Measurements from ENCODE around the gene BICD2.
A peak's percentile ranks its signal among the peaks of the same experiment; 100 is the strongest.

BICD2 gene

GRCh38 chr9:92723299-92723625 lies 41.4 kb downstream of the BICD2 start:
- Mint-ChIP-seq H3K9me3 (no peaks in the 10 kb centered on the region), H3K4me1 (ENCODE audit: low read depth) (peaks cover 2% of the 10 kb centered on the region), H3K36me3 (ENCODE audit: low read depth) (peaks cover 30% of the 10 kb centered on the region)

DNA sequence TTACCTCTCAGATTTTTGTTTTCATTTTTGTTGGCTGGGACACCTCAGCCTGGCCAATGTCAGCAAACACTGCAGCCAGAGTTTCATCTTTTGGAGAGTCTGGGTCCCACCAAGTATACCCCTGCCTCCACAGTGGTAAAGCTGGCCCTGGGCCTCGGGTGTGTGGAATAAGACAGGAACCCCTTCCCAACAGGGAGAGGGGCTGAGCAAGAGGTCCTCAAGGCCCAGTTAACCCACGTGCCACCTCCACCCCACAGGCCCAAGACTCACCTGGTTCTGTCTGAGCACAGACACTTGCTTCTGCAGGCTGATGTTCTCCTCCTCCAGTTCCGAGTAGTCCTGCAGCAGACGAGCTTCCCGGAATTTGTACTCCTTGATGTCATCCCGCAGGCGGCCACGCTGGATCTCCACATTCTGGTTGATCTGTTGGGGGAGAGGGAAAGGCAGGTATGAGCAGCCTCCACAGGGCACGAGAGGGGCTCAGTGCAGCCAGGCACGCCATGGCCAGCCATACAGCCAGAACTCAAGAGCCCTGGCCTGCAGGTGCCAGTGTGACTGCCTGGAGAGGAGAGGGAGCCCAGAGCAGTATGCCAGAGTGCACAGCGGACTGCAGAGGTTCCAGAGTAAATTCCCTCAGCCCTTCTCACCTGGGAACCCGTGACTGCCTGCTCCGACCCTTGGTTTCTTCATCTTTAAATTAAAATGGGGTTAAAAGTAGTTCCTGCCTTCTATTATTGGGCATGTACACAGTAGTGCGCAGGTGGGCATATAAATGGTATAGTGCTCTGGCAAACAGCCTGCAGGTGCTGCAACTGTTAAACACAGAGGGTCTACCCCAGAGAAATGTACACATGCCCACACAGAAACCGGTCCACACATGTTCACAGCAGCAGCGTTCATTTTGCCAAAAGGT lies 42.0 kb downstream of the BICD2 start:
- no peaks in the 10 kb centered on the region for H3K27me3 Mint-ChIP-seq (ENCODE audit: low read depth)
- no peak for DNase-seq (ENCODE audit: low spot score)
- H3K4me1 Mint-ChIP-seq (ENCODE audit: low read depth): peaks cover 2% of the 10 kb centered on the region
- no peak overlapping the region for H3K4me3 Mint-ChIP-seq
- peak overlapping the region; percentile 16 for H3K27ac Mint-ChIP-seq
- H3K36me3 Mint-ChIP-seq (ENCODE audit: low read depth): peaks cover 29% of the 10 kb centered on the region
- no peaks in the 10 kb centered on the region for H3K9me3 Mint-ChIP-seq

More at GRCh38 chr9:92723299-92723625, 41.4 kb downstream of the BICD2 start:
- H3K4me3 Mint-ChIP-seq: no peak overlapping the region
- no peak overlapping the region for H3K27ac Mint-ChIP-seq
- DNase-seq (ENCODE audit: low spot score): no peak
- no peaks in the 10 kb centered on the region for H3K27me3 Mint-ChIP-seq (ENCODE audit: low read depth)

DNA sequence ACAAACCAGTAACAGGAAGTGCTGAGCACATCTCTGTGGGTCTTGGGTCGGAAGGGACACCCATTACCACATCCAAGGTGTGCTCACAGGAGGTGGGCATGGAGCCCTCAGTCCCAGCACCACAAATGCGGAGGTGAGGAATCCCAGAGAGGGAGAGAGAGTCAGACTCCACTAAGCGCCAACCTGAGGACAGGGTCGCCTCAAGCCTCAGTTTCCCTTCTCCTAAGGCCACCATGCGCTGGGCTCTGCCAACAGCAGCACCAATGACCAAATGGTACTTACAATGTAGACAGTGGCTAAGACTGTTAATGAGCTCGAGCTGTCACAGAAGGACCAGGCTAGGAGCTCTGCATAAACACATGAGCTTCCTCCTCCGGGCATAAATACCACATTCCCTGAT lies 43.1 kb downstream of the BICD2 start:
- H3K27ac Mint-ChIP-seq: no peak overlapping the region
- no peaks in the 10 kb centered on the region for H3K27me3 Mint-ChIP-seq (ENCODE audit: low read depth)
- peaks cover 4% of the 10 kb centered on the region for H3K4me1 Mint-ChIP-seq (ENCODE audit: low read depth)
- H3K36me3 Mint-ChIP-seq (ENCODE audit: low read depth): peaks cover 33% of the 10 kb centered on the region
- H3K4me3 Mint-ChIP-seq: no peak overlapping the region
- H3K9me3 Mint-ChIP-seq: no peaks in the 10 kb centered on the region
- DNase-seq (ENCODE audit: low spot score): no peak

- H3K4me1 Mint-ChIP-seq (ENCODE audit: low read depth): peaks cover 6% of the 10 kb centered on the region
- H3K4me3 Mint-ChIP-seq: no peak overlapping the region
- no peaks in the 10 kb centered on the region for H3K27me3 Mint-ChIP-seq (ENCODE audit: low read depth)
- no peak for DNase-seq (ENCODE audit: low spot score)
- H3K27ac Mint-ChIP-seq: no peak overlapping the region
- no peaks in the 10 kb centered on the region for H3K9me3 Mint-ChIP-seq
- H3K36me3 Mint-ChIP-seq (ENCODE audit: low read depth): peaks cover 36% of the 10 kb centered on the region
These were observed 43.7 kb downstream of the BICD2 start for GRCh38 chr9:92720807-92721535.

- Mint-ChIP-seq H3K4me3 (no peak overlapping the region), H3K27ac (no peak overlapping the region), H3K36me3 (ENCODE audit: low read depth) (peaks cover 38% of the 10 kb centered on the region), H3K4me1 (ENCODE audit: low read depth) (peaks cover 6% of the 10 kb centered on the region), H3K9me3 (no peaks in the 10 kb centered on the region), H3K27me3 (ENCODE audit: low read depth) (no peaks in the 10 kb centered on the region)
- no peak for DNase-seq (ENCODE audit: low spot score)
These were observed 44.3 kb downstream of the BICD2 start for GRCh38 chr9:92720209-92720765.

DNA sequence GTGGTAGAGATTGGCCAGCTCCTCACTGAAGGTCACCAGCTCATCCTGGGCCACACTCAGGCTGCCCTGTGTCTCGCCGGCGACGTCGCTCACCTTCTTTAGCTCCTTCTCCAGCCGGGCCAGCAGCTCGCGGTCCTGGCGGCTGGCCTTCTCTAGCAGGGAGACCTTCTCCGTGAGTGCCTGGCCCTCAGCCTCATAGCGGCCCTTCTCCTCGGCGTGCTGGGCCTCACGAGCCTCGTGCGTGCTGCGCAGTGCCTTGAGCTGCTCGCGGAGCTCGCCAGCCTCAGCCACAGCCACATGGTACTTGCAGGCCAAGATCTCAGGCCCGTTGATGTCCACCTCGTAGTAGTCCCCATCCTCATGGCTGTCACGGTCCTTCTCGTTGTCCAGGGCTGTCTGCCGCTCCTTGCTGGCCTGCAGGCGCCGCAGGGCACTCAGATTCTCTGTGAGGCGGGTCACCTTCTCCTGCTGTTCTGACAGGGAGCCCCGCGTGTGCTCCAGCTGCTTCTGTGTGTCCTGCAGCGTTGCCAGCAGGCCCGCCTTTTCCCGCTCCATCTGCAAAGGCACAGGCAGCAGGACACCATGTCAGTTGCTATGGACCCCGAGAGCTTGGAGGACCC lies 45.5 kb downstream of the BICD2 start:
- no peak overlapping the region for H3K4me3 Mint-ChIP-seq
- no peak overlapping the region for H3K27ac Mint-ChIP-seq
- H3K27me3 Mint-ChIP-seq (ENCODE audit: low read depth): no peaks in the 10 kb centered on the region
- DNase-seq (ENCODE audit: low spot score): no peak
- no peaks in the 10 kb centered on the region for H3K9me3 Mint-ChIP-seq
- peaks cover 6% of the 10 kb centered on the region for H3K4me1 Mint-ChIP-seq (ENCODE audit: low read depth)
- H3K36me3 Mint-ChIP-seq (ENCODE audit: low read depth): peaks cover 43% of the 10 kb centered on the region

GRCh38 chr9:92718086-92719001 lies 46.3 kb downstream of the BICD2 start:
- H3K4me3 Mint-ChIP-seq: no peak overlapping the region
- H3K4me1 Mint-ChIP-seq (ENCODE audit: low read depth): peaks cover 9% of the 10 kb centered on the region
- peaks cover 48% of the 10 kb centered on the region for H3K36me3 Mint-ChIP-seq (ENCODE audit: low read depth)
- H3K27ac Mint-ChIP-seq: no peak overlapping the region
- H3K9me3 Mint-ChIP-seq: no peaks in the 10 kb centered on the region
- H3K27me3 Mint-ChIP-seq (ENCODE audit: low read depth): no peaks in the 10 kb centered on the region
- no peak for DNase-seq (ENCODE audit: low spot score)

- peak overlapping the region; percentile 2 for H3K27ac Mint-ChIP-seq
- no peak overlapping the region for H3K4me3 Mint-ChIP-seq
- DNase-seq (ENCODE audit: low spot score): no peak
- peaks cover 53% of the 10 kb centered on the region for H3K36me3 Mint-ChIP-seq (ENCODE audit: low read depth)
- H3K9me3 Mint-ChIP-seq: no peaks in the 10 kb centered on the region
- no peaks in the 10 kb centered on the region for H3K27me3 Mint-ChIP-seq (ENCODE audit: low read depth)
- peaks cover 13% of the 10 kb centered on the region for H3K4me1 Mint-ChIP-seq (ENCODE audit: low read depth)
These were observed 47.2 kb downstream of the BICD2 start for GRCh38 chr9:92717201-92718085.

- H3K27ac Mint-ChIP-seq: no peak overlapping the region
- DNase-seq (ENCODE audit: low spot score): peak; percentile 54
- H3K36me3 Mint-ChIP-seq (ENCODE audit: low read depth): peaks cover 55% of the 10 kb centered on the region
- H3K4me1 Mint-ChIP-seq (ENCODE audit: low read depth): peaks cover 21% of the 10 kb centered on the region
- H3K4me3 Mint-ChIP-seq: no peak overlapping the region
- H3K9me3 Mint-ChIP-seq: no peaks in the 10 kb centered on the region
- no peaks in the 10 kb centered on the region for H3K27me3 Mint-ChIP-seq (ENCODE audit: low read depth)
These were observed 48.1 kb downstream of the BICD2 start for GRCh38 chr9:92716557-92716956.

DNA sequence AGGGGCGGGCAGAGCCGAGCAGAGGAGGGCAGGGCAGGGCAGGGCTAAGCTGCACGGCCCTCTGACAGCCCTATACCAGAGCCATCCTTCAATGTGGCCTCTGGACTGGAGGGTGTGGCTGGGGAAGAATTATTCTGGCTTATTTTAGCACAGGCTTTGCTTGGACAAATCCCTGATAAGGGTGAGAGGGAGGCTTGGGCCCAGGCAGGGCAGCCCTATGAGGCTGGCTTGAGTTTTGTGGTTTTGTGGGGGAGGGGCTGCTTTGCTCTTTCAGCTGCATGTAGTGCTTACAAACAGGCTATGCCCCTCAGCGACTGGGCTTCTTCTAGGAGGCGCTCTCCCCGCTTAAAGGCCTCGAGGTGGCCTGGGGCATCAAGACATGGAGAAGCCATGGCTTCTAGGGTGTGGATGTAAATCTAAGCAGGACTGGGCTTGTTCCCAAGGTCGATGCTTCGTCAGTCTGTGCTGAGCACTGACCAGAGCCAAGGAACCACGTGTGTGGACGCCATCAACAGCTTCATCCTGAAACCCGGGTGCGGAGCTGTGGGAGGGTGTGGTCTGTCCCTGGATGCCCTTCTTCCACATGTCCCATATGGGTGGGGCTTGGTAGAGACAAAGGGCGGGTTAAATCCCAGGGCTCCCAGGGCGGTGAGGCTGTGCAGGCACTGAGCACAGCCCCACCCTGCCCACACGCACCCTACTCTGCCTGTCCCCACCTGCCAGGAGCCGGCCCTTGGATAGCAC lies 49.0 kb downstream of the BICD2 start:
- Mint-ChIP-seq H3K9me3 (no peaks in the 10 kb centered on the region), H3K36me3 (ENCODE audit: low read depth) (peaks cover 54% of the 10 kb centered on the region), H3K27me3 (ENCODE audit: low read depth) (no peaks in the 10 kb centered on the region), H3K27ac (no peak overlapping the region), H3K4me1 (ENCODE audit: low read depth) (peaks cover 26% of the 10 kb centered on the region), H3K4me3 (no peak overlapping the region)
- no peak for DNase-seq (ENCODE audit: low spot score)

GRCh38 chr9:92714787-92715487 lies 49.7 kb downstream of the BICD2 start:
- Mint-ChIP-seq H3K4me3 (no peak overlapping the region), H3K27me3 (ENCODE audit: low read depth) (no peaks in the 10 kb centered on the region), H3K4me1 (ENCODE audit: low read depth) (peaks cover 28% of the 10 kb centered on the region), H3K36me3 (ENCODE audit: low read depth) (peaks cover 48% of the 10 kb centered on the region), H3K9me3 (no peaks in the 10 kb centered on the region), H3K27ac (no peak overlapping the region)
- DNase-seq (ENCODE audit: low spot score): no peak
